ENCODE results near the gene INTS4.
"Not testable (repeated sequence)": the region's sequence is repeated elsewhere in the genome, so short reads cannot be mapped to it uniquely, and the experiment has no call there.

Gene INTS4

DNA sequence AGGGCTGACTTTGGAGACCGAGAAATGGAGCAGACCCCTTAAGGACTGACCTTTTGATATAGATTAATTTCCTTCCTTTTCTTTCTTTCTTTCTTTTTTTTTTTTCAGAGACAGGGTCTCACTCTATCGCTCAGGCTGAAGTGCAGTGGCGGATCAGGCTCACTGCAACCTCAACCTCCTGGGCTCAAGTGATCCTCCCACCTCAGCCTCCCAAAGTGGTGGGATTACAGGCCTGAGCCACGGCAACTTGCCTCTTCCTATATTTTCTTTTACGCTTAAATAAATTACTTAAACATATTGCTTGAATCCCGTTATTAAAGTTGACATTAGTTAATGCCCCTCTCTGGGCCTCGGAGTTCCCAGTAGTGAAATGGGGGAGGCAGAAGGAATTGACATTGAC is 29.0 kb upstream of the INTS4 start:
- DNase-seq: no peak

GRCh38 chr11:78022397-78023396 is 28.2 kb upstream of the INTS4 start, which contains the start of gene KCTD14:
TSS of gene KCTD14 (minus strand) at chr11:78023276. CDS start at chr11:78023249, 27 bp downstream.
- DNase-seq: no peak

DNA sequence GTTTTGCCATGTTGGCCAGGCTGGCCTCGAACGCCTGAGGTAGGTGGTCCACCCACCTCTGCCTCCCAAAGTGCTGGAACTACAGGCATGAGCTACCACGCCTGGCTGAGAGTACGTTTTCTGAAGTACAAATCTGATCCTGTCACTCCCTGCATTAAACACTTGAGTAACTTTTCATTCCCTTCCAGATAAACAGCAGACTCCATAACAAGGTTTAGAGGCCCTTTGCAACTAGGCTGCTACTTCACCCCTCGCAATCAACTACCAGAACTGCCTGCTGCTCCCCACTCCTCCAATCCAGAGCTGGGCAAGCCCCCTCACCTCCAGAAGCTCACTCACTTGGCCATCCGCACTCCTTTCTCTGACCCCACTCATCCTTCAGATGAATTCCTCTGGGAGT is 27.1 kb upstream of the INTS4 start:
- DNase-seq: no peak

GRCh38 chr11:78020246-78020645 is 25.8 kb upstream of the INTS4 start:
- no peak for DNase-seq

DNA sequence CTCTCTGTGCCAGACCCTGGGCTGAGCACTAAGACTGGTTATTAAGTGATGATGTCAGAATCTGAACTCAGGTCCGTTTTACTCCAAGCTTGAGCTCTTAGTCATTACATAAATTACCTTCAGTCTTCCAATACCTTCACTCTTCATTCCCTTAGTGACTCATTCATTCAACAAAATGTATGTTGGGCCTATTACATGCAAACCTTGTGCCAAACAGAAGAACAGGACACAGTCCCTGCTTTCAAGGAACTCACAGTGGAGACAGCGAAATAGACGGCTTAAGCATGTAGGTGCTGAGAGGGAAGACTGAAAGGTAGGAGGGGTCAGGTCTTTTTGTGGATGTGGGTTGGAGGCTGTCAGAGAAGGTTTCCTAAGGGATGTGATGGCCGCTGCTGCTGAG is 25.3 kb upstream of the INTS4 start:
- no peak for DNase-seq

DNA sequence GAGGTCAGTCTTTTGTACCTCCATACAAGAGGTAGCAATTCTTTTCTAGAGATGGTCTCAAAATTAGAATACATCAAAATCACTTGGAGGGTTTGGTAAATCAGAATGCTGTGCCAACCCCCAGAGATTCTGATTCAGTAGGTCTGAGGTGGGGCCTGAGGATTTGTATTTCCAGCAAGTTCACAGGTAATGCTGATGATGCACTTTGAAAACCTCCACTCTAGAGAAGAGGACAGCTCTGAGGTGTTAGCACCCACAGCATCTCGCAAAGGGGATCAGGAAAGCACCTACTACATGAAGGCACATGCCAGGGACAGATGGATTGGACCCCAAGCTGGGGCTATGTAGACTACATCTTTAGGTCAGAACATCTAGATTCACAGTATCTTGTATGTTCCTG is 21.4 kb upstream of the INTS4 start:
- no peak for DNase-seq

DNA sequence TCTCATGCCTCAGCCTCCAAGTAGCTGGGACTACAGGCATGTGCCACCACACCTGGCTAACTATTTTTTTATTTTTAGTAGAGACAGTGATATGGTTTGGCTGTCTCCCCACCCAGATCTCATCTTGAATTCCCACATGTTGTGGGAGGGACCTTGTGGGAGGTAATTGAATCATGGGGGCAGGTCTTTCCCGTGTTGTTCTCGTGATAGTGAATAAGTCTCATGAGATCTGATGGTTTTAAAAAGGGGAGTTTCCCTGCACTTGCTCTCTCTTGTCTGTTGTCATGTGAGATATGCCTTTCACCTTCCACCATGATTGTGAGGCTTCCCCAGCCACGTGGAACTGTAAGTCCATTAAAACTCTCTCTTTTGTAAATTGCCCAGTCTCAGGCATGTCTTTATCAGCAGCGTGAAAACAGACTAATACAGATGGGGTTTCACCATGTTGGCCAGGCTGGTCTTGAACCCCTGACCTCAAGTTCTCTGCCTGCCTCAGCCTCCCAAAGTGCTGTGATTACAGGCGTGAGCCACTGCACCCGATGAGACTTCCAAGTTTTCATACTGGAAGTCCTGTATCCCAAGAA is 20.6 kb upstream of the INTS4 start:
- DNase-seq: peak; percentile 88

DNA sequence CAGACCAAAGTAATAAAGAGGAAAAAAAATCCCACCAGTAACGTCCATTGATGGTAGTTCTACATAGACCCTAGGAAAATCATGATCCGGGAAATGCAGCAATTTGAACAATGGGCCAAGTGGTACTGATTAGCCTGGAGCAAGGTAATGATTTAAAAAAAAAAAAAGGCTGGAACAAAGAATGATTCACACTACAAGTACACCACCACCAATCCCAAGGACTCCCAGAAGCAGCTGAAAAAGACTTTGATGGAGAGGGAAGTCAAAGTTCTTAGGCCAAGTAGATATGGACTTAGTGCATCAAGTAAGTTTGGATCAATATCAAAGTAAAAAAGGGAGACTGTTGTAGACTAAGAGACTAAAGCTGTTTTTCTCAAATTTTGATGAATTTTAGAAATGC is 16.8 kb upstream of the INTS4 start:
- DNase-seq: no peak

DNA sequence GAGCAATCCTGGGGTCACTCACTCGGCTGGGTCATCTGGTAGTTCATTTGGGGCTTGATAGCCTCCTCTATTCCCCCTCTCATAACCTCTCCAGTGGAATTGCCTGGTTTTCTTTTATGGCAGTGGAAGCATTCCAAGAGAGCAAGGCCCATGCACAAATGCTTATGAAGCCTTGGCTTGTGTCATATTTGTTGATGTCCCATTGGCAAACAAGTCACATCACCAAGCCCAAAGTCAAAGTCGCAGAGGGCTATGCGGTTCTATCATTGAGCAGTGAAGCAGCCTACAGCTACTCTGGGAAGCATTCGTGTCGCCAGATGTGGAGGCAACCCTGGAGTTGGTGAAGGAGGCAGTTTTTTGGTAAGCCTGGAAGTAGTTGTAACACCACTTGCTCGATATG is 16.3 kb upstream of the INTS4 start:
- DNase-seq: no peak

DNA sequence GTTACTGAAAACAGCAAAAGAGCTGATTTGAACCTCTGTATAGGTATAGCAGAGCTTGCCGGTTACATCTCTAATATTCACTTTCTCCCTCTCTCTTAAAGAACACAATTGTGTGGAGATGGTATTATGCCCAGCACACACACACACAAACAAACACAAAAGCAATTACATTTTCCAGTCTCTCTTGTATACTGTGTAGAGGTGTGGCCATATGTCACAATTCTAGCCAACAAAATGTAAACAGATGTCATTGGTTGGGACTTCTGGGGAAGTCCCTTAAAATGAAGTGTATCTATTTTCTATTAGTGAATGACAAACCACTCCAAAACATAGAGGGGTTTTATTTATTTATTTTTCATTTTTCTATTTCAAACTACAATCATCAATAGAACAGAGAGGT is 15.8 kb upstream of the INTS4 start:
- no peak for DNase-seq

DNA sequence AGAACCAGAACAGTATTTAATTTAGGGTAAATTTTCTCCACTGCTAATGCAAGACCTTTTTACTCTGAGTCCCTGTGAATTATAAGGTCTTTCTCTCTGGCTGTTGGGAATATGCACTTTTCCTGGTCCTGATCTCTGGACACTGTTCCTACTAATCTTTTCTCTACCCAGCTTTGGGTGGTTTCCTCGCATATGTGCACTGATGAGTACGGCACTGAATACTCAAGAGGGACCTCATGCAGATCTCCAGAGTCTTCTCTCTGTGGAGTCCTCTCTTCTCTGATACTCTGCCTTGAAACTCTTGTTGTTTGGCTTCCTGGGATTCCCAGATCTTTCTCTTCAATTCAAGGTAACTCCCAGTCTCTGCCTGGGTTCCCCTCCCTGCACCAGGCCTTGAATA is 14.6 kb upstream of the INTS4 start:
- no peak for DNase-seq

- peak; percentile 96 for DNase-seq
Observed at GRCh38 chr11:78000193-78000592, 5.7 kb upstream of the INTS4 start.

DNA sequence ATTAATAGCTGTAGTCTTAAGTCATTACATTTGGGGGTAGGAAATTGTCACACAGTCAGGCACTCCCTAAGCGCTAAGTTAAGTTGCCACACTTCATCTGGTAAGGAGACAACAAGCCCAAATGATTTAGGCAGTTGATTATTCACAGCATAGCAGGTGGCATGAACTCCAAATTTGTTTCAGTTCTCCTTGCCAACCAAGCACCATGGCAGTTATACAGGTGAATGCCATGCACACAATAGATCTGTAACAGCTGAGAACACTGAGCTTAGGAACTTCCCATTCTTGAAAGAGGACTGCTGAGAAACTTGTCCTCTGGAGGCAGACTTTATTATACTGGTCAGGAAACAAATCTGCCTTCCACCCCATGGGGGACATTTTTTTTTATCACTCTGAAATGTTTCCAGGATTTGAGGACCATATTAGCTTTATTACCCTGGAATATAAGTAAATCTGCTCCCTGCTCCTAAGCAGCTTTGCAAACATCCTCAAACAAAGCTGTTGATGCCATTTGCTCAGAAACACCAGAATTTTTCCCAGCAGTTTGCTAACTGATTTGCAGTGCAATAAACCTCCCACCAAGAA is 5.1 kb upstream of the INTS4 start:
- peak; percentile 64 for DNase-seq

GRCh38 chr11:77993902-77994301 is 566 bp downstream of the INTS4 start:
- DNase-seq: no peak

DNA sequence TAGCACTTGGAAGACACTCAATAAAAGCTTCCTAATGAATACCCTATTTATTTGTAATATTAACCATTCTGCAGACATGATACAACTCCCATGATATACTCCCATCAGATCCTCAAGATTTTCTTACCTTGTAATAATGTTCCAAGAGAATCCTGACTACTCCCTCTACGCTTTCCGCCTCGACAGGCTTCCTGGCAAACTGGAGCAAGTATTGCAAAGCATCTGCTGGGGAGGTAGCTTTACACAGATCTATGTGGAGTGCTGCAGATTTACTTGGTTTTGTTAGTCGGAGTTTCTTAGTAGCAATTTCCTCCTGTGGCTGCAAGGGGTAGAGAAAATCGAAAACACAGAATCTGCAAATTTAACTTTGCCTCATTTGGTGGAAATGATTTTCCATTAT is 3.5 kb downstream of the INTS4 start:
- no peak for DNase-seq

- not testable (repeated sequence) for DNase-seq
Observed at GRCh38 chr11:77986456-77986855, 8.0 kb downstream of the INTS4 start.

- DNase-seq: peak; percentile 65
Observed at GRCh38 chr11:77981346-77981947, 13.0 kb downstream of the INTS4 start.

DNA sequence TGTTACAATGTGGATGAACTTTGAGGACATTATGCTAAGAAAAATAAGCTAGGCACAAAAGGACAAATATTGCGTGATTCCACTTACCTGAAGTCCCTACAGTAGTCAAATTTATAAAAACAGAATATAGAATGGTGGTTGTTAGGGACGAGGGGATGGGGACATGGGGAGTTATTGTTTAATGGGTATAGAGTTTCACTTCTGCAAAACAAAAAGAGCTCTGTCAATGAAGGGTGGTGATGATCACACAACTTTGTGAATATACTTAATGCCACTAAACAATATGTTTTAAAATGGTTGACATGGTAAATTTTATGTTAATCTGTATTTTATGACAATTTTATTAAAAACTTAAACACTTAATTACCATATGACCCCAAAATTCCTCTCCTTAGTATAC is 26.1 kb downstream of the INTS4 start:
- no peak for DNase-seq

GRCh38 chr11:77967753-77968152 is 26.7 kb downstream of the INTS4 start:
- DNase-seq: no peak

GRCh38 chr11:77967121-77967520 is 27.3 kb downstream of the INTS4 start:
- DNase-seq: no peak

- no peak for DNase-seq
Observed at GRCh38 chr11:77966338-77966737, 28.1 kb downstream of the INTS4 start.

DNA sequence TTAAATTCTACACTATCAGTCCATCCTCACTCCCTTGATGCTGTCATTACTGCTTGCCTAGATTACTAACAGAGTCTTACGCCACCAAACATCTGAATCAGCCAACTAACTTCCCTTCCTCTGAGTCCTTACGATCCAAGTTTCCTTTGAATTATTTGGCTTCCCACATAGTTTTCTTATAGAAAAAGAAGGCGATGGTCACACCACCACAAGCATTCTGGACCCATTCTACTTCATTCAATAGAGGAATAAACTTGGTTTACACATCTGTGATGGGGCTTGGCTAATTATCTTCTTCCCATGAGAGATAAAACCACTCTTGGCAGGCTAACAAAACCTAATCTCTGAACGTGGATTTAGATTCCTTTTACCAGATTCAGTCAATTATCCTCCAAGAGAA is 35.0 kb downstream of the INTS4 start:
- no peak for DNase-seq

DNA sequence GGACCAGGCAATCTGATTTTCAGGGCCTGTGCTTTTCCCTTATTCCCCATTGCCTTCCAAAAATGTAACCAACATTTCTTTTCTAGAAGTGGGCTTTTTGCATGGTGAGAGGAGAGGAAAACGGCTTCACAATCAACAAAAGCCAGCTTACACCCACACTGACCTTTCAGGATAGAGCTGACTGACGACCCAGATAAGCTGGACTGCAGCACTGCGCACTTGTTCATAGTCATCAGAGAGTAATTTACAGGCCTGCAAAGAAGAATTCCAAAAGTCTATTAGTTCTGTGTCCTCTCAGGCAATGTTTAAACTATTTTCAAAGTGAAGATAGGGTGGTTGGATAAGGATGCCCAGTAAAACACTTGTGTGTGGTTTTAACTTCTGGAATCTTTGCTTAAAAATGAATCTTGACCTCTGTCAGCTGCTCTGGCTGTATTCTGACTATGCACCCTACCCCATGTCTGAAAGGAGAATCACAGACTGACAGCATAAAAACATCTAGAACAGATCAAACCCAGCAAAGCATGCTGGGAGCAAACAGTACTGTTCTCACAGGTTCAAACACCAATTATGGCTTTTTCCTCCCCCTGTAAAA is 35.8 kb downstream of the INTS4 start:
- not testable (repeated sequence) for DNase-seq

Measured in OCI-M1 (cell line).